HG02759 (cell line): ENCODE measurements around the gene LHX3.
"Not testable (repeated sequence)": the region's sequence is repeated elsewhere in the genome, so short reads cannot be mapped to it uniquely, and the experiment has no call there.

Experiments
- ATAC-seq: cut with Tn5 transposase; IDR thresholded peaks from one replicate; pipeline ENCODE4 v1.9.1; 2021; ENCODE audit warnings: mild to moderate bottlenecking, moderate library complexity; ENCODE audit not compliant: unreplicated experiment

The LHX3 gene

DNA sequence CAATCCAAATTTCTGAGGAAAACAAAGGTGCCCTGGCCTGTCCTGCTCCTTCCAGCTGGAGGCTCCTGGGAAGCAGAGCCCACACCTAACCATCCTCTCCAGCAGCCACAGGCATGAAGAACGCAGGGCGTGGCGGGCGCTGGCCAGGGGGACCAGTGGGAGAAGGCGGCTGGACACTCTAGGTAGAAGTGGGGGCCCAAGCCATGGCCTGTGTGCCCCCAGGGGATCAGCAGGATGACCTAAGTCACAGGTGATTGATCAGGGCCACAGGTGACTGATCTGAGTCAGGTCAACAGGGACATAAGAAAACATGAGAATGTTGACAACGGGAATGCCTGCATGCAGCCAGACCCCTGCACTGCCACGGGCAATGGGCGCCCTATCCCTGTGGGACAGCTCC, 37.3 kb upstream of the LHX3 start:
- no peak for ATAC-seq

DNA sequence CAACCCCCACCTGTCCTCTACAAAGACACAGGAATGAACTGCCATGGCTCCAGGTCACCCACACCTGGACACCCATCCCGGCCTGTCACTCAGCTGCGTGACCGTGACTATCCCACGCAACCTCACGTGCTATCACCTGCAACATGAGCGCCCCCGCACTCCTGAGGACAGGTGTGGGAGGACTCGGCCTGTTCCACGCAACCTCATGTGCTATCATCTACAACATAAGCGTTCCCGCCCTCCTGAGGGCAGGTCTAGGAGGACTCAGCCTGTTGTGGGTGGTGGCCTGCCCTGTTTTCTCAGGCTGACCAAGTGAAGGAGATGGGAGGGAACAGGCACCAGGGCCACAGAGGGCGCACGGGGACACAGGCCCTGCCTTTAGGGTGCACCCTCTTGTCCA, 36.6 kb upstream of the LHX3 start:
- ATAC-seq = no peak

DNA sequence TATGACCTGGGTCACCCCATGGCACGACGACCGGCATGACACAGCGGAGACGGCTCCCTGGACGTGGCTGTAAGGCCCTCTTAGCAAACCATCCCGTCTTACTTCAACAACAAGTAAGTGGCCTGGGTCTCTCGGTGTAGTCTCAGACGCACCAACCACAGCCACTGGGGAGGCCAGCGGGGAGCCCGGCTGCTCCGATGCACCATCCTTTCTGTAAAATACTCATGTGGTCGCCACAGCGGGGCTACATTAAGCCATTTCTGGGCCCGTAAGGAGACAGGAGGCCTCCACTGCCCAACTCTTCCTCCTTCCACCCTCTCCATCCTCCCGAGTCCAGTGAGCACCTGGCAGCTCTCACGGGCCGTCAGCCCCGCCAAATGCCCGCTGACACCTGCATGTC, 36.0 kb upstream of the LHX3 start:
- ATAC-seq = no peak

DNA sequence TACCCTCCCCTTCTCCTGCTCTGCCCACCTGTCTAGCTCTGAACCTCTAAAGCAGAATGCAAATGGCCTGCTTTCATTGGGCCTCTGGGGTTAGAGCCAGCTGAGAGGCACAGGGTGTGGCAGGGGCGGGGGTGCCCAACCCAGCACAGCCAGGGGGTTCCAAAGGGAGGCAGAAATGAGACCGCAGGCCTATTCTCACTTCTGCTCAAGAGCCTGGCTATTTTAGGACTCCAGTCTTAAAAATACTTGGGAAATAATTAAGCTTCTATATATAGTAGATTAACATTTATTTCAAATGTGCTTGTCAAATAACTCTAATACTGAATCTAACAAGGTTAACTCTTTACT, 35.0 kb upstream of the LHX3 start:
- no peak for ATAC-seq

DNA sequence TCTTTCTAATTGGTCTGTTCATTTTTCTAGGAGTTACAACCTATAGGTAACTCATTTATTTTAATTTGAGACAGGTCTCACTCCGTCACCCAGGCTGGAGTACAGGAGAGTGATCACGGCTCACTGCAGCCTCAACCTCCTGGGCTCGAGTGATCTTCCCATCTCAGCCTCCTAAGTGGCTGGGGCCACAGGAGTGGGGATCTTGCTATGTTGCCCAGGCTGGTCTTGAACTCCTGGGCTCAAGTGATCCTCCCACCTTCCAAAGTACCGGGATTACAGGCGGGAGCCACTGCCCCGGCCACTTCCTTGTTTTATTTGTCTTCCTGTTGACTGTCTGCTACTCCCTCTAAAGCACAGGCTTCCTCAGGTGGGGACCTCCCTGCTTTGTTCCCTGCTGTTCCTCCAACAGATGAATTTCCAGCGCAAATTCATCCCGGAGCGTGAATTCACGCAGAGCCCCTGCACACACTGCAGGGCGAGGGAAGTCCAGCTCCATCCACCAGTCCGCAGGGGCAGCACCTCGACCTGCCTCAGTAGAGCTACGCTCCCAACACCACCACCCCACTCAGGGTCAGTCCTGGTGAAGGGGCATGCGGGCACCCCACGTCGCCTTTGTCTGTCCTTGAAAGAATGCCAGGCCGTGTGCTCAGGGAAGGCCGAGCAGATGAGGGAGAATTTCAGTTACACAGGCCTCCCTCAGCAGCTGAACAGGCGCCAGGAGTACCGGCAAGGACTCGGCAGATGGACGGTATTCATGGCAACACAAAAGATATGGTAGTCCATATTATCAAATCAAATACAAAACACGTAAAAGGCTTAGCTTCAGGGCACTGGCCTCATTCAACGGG, 34.4 kb upstream of the LHX3 start:
- no peak for ATAC-seq

DNA sequence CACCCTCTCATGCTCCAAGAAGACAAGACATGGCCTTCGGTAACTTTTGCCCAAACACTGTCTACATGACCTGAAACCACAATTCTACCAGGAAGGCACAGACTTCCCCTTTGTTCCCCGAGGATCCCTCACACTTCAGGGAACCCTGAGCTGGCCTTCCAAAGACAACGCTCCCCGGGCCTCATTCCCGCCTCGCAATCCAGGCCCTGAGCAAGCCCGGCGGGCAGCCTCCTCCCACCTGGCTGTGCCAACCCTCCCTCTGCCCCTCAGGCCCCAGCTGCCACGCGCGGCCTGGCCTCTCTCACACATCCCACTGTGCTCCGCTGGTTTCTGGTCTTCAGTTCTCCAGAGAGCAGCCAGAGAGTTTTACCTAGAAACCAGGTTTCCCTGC, 33.4 kb upstream of the LHX3 start:
- no peak for ATAC-seq

DNA sequence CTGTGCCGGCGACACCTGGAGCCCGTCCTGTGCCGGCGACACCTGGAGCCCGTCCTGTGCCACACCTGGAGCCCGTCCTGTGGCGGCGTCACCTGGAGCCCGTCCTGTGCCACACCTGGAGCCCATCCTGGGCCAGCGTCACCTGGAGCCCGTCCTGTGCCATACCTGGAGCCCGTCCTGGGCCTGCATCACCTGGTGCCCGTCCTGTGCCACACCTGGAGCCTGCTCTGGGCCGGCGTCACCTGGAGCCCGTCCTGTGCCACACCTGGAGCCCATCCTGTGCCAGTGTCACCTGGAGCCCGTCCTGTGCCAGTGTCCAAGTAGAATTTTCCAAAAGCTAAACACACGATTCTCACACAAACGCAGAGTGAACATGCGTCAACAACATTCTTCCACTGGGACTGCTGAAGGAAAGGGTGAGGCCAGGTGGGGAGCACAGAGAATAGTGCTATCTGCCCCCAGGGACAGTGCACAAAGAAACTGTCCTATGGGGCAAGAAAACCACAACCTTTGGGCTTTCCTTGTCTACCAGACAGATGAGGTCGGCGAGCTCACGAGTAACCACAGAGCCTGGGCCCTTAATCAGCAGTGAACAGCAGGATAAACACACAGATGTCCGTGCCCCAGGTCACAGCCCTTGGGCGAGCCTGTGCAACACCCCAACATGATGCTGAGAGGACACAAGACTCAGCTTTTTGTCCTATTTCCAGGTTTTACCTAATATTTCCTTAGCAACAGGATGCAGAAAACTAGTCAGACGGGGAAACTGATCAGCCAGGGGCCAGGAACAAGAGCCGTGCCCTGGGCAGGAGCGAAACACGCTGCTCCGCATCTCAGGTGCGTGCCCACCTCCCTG, 32.8 kb upstream of the LHX3 start:
- no peak for ATAC-seq

DNA sequence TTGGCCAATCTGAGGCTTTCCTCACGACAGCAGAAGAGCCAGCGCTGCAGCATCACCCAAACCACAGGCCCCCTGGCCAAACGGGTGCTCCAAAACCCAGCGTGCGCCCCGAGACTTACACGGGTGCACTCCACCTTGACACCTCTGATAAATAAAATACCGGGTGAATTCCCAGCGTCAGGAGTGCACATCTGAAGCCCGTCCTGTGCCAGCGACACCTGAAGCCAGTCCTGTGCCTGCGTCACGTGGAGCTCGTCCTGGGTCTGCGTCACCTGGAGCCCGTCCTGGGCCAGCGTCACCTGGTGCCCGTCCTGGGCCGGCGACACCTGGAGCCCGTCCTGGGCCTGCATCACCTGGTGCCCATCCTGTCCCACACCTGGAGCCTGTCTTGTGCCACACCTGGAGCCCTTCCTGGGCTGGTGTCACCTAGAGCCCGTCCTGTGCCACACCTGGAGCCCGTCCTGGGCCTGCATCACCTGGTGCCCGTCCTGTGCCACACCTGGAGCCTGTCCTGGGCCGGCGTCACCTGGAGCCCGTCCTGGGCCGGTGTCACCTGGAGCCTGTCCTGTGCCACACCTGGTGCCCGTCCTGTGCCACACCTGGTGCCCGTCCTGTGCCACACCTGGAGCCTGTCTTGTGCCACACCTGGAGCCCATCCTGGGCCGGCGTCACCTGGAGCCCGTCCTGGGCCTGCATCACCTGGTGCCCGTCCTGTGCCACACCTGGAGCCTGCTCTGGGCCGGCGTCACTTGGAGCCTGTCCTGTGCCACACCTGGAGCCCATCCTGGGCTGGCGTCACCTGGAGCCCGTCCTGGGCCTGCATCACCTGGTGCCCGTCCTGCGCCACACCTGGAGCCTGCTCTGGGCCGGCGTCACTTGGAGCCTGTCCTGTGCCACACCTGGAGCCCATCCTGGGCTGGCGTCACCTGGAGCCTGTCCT, 31.8 kb upstream of the LHX3 start:
- ATAC-seq = not testable (repeated sequence)

DNA sequence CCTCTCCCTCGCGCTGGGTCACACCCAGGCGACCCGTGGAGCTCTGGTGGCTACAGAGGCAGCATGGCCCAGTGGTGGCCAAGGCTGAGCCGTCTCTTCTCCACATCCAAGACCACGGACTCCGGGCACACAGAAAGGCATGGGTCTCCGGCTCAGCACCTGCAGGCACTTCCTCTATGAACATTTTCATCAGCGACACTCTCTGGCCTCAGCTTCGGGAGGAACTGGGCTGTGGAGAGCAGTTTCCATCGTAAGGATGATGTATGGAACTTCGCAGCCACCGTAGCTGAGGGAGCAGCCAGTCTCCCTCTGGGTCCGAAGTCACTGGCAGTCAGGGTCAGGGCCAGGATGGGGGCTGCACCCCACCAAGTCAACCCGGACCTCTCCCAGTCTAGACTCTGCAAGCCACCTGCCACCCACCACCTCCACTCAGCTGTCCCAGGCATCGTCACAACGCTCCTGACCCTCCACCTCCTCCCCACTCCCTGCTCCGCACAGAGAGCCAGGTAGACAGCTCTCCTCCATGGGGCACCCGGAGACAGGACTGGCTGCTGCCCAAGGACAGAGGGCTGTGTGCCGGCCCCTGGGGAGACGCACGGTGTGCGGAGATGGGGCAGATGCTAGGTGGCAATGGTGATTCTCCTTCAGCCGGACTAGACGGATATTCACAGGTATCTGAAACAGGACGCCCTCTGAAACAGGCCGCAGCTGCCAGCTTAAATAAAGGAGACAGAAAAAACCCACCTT, 31.0 kb upstream of the LHX3 start:
- no peak for ATAC-seq

DNA sequence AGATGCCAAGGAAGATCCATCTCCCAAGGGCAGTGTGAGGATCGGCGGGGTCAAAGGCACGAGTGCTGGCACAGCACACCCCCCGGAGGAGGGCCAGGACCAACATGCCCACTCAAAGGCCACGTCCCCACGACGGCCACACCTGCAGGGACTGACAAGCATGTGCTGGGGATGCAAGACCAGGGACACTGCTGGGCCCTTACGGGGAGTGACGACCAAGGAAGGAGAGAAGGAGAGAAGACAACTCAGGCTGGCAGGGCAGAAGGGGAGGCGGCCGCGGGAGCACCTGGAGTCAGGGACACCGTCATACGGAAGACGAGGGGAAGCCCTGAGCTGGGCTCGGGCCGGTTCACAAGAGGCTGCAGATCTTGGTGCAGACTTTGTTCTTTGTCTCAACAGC, 30.2 kb upstream of the LHX3 start:
- ATAC-seq = no peak

DNA sequence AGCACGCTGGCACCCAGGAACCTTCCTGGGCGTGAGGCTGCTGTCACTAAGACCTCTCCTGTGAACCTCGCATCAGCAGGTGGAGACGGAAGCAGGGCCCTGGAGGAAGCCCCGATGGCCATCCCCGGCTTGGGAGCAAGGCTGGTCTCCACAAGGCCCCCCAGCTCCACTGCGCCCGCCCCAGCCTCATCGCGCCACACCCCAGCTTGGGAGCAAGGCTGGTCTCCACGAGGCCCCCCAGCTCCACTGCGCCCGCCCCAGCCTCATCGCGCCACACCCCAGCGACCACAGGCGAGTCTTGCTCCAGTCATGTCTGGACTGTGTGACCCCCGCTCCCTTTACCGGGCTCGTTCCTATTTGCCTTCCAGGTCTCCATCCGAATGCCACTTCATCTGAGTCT, 29.7 kb upstream of the LHX3 start:
- ATAC-seq = no peak

DNA sequence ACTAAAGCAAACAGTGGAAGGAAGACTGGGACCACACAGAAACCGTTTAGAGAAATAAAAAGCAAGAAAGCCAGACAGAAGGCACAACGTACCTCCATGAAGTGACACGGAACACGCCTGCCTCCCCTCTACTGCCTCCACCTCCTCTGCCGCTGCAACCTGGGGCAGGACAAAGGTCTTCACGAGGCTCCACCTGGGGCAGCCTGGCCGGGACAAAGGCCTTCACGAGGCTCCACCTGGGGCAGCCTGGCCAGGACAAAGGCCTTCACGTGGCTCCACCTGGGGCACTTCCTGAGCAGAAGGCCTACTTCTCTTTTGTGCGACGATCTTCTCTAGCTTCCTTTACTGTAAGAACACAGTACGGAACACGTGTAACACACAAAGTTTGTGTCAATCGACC, 28.9 kb upstream of the LHX3 start:
- no peak for ATAC-seq

DNA sequence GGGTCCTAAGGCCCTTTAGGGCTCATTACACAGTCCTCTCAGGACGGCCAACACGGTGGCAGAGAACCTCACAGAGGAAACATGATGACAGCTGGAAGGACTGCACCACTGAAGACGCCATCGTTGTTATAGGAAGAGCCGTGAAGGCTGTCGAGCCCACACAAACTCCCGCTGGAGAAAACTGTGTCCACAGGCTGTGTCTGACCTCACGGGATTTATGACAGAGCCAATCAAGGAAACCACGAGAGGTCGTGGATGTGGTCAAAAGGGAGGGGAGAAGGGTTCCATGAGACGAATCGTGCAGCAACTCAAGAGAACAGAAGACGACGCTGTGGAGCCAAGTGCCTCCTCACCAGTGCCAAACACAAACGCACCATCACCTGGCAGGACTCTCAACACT, 28.5 kb upstream of the LHX3 start:
- ATAC-seq = no peak

DNA sequence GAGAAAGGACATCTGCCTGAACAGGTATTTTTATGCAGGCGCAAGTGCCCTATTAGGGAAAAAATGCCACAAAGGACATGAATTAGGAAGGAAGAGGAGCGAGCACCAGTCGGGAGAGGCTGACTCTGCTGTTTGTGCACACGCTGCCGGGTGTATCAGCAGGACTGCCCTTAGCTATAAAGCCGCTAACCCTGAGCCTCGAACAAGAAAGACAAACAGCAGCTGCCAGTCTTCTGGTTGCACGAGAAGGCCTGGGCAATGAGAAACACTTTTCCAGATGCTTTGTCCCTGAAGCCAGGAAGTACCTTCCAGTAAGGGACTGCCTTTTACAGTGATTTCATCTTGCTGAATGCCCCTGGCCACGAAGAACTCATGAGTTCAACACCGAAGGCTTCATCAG, 28.0 kb upstream of the LHX3 start:
- no peak for ATAC-seq

DNA sequence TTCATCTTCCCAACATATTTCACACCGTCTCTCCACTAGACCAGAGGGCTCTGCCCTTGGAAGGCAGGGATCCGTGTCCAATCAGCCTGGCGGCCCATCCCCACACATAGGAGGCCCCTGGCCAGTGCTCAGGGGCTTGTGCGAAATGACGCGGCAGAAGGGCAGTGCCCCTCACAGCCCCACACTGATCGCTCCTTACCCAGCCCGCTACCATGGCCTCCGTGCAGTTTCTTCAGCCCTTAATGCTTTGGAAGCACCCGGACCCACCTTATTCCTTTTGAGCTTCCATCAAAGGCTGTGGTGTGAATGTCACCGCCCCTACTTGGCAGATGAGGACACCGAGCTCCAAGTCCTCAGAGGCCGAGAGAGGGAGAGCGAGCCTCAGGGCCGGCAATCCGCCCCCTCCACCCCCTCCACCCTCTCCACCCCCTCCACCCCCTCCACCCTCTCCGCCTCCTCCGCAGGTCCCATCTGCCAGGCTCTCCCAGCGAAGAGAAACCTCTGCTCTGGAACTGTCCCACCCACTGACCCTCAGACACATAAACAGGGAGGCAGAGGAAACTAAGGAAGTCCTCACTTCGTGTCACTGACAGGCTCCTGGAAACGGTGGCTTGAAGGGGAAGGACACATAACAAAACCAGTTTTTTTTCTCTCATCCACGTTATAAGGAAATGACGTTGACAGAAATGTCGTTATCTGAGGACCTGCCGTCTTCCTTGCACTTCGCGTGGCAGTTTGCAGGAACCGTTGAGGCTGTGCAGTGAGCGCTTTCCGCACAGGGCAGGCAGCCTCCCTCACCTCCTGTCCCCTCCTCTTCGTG, 26.8 kb upstream of the LHX3 start:
- no peak for ATAC-seq

DNA sequence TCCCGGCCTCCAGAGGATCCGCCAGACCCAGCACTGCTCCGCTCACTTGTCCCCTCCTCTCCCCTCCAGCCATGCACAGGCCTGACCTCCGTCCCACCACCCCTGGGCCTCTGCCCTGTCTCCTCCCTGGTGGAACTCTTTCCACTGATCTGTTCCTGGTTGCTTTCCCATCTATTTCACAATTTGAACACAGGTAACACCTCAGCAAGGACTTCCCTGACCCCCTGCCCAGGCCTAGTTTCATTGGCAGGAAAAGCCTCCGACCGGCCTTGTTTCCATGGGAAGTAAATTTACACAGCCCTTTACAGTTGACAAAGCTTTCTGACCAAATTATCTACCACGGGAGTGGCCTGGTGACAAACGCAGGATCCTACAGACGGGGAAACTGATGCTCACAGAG, 25.8 kb upstream of the LHX3 start:
- no peak for ATAC-seq

DNA sequence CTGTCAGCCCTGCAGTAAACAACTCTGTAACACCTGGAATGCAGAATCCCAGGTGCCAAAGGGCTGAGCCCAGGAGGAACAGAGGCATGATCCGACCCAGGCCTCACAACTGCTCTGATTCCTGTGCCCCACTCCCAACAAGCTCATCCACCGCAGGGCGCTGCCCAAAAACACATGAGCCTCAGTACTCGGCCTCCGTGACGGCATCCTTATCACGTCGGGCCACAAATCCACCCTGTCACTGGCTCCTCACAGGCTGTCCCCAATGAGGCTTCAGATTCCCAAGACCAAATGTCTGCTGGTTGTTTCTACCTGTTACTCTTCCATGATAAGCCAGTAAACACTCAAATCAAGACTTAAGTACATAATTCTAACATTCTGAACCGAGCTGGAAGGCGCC, 25.4 kb upstream of the LHX3 start:
- no peak for ATAC-seq

DNA sequence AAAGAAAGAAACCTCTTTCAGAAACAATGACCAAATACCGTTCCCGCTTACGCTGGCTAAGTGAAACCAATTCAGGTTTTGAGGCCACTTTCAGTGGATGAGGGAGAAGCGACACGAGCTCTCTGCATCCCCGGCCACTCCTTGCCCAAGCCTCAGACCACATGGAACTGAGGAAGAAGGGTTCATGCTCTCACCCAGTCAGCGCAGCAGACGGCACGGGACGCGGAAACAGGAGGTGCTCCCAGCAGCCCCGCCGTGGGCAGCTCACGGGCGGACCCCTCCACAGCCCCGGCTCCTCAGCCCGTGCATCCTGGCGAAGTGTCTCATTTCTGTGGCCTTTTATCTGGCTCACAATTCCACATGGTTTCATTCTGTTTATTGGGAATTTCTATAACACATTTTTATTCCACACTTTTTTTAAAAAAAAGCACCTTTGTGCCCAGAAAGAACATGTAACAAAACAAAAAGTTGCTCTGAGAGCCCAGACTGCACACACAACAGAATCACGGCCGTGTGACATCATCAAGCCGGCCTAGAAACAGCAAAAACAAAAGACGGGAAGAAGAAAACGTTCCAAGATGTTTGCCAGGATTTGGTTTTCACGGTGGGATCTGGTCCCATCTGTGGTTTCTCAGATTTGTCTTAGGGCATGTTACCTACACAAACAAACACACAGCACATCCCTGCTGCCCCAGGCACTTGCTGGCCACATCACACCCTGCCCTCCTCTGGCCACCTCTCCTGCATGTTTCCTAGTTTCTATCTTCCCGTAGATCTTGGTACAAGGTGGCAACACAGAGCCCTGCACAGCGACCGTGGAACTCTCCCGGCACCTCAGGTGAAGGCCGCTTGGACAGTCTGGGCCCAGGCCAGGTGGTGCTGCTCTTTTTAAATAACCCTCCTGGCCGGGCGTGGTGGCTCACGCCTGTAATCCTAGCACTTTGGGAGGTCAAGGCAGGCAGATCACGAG, 24.5 kb upstream of the LHX3 start:
- no peak for ATAC-seq
